GM12878 (cell line): ENCODE results near the gene INSL3. TPM values are rescaled to one million over a fixed set of nuclear protein-coding genes. Genes with fewer than 3 reads are reported as not detected.

Experiments used
- ATAC-seq: fragments of 200-7000 bp; cut with Tn5 transposase; 3 replicates; pipeline ENCODE4 v1.9.1; 2020; ENCODE audit warnings: mild to moderate bottlenecking, moderate library complexity
- BruUV-seq: library from RNA; stranded (reverse); fragments of 400-500 nt; replicated peaks from 2 replicates; lab custom pipeline; 2021; lab: Mats Ljungman, UMichigan
- CTCF ChIA-PET: fragments of 300-600 bp; sonication (Branson Sonifier 250); formaldehyde crosslinking; extraction: SDS; loops from one replicate; lab custom pipeline; 2021; ENCODE audit warnings: inconsistent platforms; lab: Yijun Ruan, JAX
- POLR2A ChIA-PET: fragments of 350-600 bp; formaldehyde crosslinking; extraction: SDS; loops from one replicate; lab custom pipeline; 2021; ENCODE audit warnings: inconsistent platforms; lab: Charles Lee
- RAD21 ChIA-PET: fragments of 300-600 bp; sonication (Branson Sonifier 250); formaldehyde crosslinking; loops from one replicate; lab custom pipeline; 2023; ENCODE audit warnings: antibody characterized with exemption; ENCODE audit not compliant: unreplicated experiment; lab: Charles Lee
- SMC1A ChIA-PET: fragments of 300-600 bp; sonication (Branson Sonifier 250); formaldehyde crosslinking; loops from one replicate; lab custom pipeline; 2023; ENCODE audit not compliant: unreplicated experiment, uncharacterized antibody; lab: Charles Lee
- DNase-seq: peaks from one replicate; pipeline ENCODE4 v3.0.0-alpha.2; 2011; ENCODE audit warnings: low read depth, low spot score
- FAIRE-seq: peaks from 3 replicates; lab custom pipeline; 2011; peaks lifted over from hg19 to GRCh38; lab: Jason Lieb, UNC
- H2AFZ ChIP-seq: 2 replicates; pipeline ENCODE4 v1.6.0; 2011; ENCODE audit warnings: low read depth, low read length, control low read depth; ENCODE audit not compliant: control insufficient read depth
- H3K27ac ChIP-seq: 2 replicates; pipeline ENCODE4 v1.5.1; 2011; ENCODE audit warnings: control low read depth; ENCODE audit not compliant: control insufficient read depth, insufficient read depth
- H3K27me3 ChIP-seq, 2 experiments: replicated peaks in 1 of 2; 2 replicates each; pipeline versions ENCODE4 v1.6.0 to v1.6.1; 2011; ENCODE audit warnings: low read length in 1 of 2; ENCODE audit not compliant: control insufficient read depth in 2 of 2, insufficient read depth in 2 of 2
- H3K36me3 ChIP-seq, 2 experiments: 2 replicates each; pipeline ENCODE4 v1.5.1; 2011; ENCODE audit warnings: low read length in 1 of 2; ENCODE audit not compliant: control insufficient read depth in 2 of 2, insufficient read depth in 2 of 2
- H3K4me1 ChIP-seq: 2 replicates; pipeline ENCODE4 v1.6.1; 2011; ENCODE audit warnings: mild to moderate bottlenecking, low read length, moderate library complexity, mixed read lengths; ENCODE audit not compliant: control insufficient read depth, insufficient read depth
- H3K4me2 ChIP-seq: 2 replicates; pipeline ENCODE4 v1.6.0; 2011; ENCODE audit warnings: control low read depth; ENCODE audit not compliant: control insufficient read depth, insufficient read depth
- H3K4me3 ChIP-seq: fragments of 200-600 bp; sonication (generic); 2 replicates; pipeline ENCODE4 v1.5.1; 2016
- H3K79me2 ChIP-seq: 2 replicates; pipeline ENCODE4 v1.6.0; 2011; ENCODE audit warnings: low read length; ENCODE audit not compliant: control insufficient read depth, insufficient read depth
- H3K9ac ChIP-seq: 2 replicates; pipeline ENCODE4 v1.8.0; 2011; ENCODE audit warnings: low read length, control low read depth, mixed read lengths; ENCODE audit not compliant: control insufficient read depth, insufficient read depth
- H3K9me3 ChIP-seq: replicated peaks from 3 replicates; pipeline ENCODE4 v1.5.1; 2011; ENCODE audit warnings: mild to moderate bottlenecking, low read length; ENCODE audit not compliant: control insufficient read depth, insufficient read depth
- H4K20me1 ChIP-seq: 2 replicates; pipeline ENCODE4 v1.6.0; 2011; ENCODE audit not compliant: control insufficient read depth, insufficient read depth
- BCL3 ChIP-seq: IDR thresholded peaks from 2 replicates; pipeline ENCODE4 v1.6.1; 2011; ENCODE audit warnings: borderline replicate concordance, low read depth, mild to moderate bottlenecking, moderate library complexity, low read length; ENCODE audit not compliant: insufficient read depth, poor library complexity, severe bottlenecking
- CREB1 ChIP-seq: IDR thresholded peaks from 2 replicates; pipeline ENCODE4 v1.6.1; 2012; ENCODE audit warnings: low read depth, mild to moderate bottlenecking, inconsistent platforms
- FOXM1 ChIP-seq: IDR thresholded peaks from 2 replicates; pipeline ENCODE4 v1.6.1; 2012; ENCODE audit warnings: low read depth, mild to moderate bottlenecking, inconsistent platforms, low read length, moderate library complexity
- MTA3 ChIP-seq: IDR thresholded peaks from 2 replicates; pipeline ENCODE4 v1.6.1; 2012; ENCODE audit warnings: low read length, inconsistent platforms, borderline replicate concordance
- PML ChIP-seq: IDR thresholded peaks from 2 replicates; pipeline ENCODE4 v1.6.1; 2012; ENCODE audit warnings: low read length, inconsistent platforms
- POLR2A ChIP-seq: IDR thresholded peaks from 2 replicates; pipeline ENCODE4 v1.6.1; 2011; ENCODE audit warnings: low read depth, mild to moderate bottlenecking, low read length
- POLR2AphosphoS2 ChIP-seq: IDR thresholded peaks from 2 replicates; pipeline ENCODE4 v1.6.1; 2011; ENCODE audit warnings: low read depth, mild to moderate bottlenecking, low read length, improper control_type of control experiment, moderate library complexity
- POLR2AphosphoS5 ChIP-seq: IDR thresholded peaks from 2 replicates; pipeline ENCODE4 v1.6.1; 2011; ENCODE audit warnings: mild to moderate bottlenecking, low read length, inconsistent platforms
- SUZ12 ChIP-seq: fragments of 200-600 bp; sonication (generic); IDR thresholded peaks from one replicate; pipeline ENCODE4 v1.6.1; 2018; ENCODE audit warnings: antibody characterized with exemption, mild to moderate bottlenecking; ENCODE audit not compliant: unreplicated experiment
- ZBED1 ChIP-seq: IDR thresholded peaks from 2 replicates; pipeline ENCODE4 v1.6.1; 2016; ENCODE audit warnings: borderline replicate concordance
- ZNF24 ChIP-seq: fragments of 450-650 bp; IDR thresholded peaks from 2 replicates; pipeline ENCODE4 v1.6.1; 2017; ENCODE audit warnings: antibody characterized with exemption, mild to moderate bottlenecking
- WGBS: methylation state at CpG from one replicate; pipeline ENCODE4 v1.1.6; 2016; ENCODE audit warnings: low lambda C conversion rate; ENCODE audit not compliant: insufficient replicate concordance, insufficient coverage; ENCODE audit errors: missing lambda C conversion rate; 5-methylcytosine and 5-hydroxymethylcytosine counted together
- in situ Hi-C: fragments of 300-500 bp; cut with MboI; formaldehyde crosslinking; loops from 9 replicates; pipeline ENCODE4 v1.14.3; 2018; ENCODE audit warnings: mixed read lengths
- intact Hi-C: fragments of 100-400 bp; cut with micrococcal nuclease; formaldehyde crosslinking; loops from one replicate; pipeline ENCODE4 v1.14.2; 2022; ENCODE audit not compliant: unreplicated experiment
- polyA plus RNA-seq, 11 experiments: library from polyadenylated mRNA; depleted of rRNA in 4 of 11; unstranded in 6 of 11; stranded (reverse) in 5 of 11; fragments of >200 nt; fragmentation: Nextera tagmentation in 4 of 11; fragmentation: Illumina TruSeq in 1 of 11; extraction: Ambion mirVana in 4 of 11; extraction: Trizol in 1 of 11; gene quantifications; 1 replicate in 1 of 11; 2 replicates in 10 of 11; pipeline versions ENCODE4 v1.2.1 to v1.2.3, GENCODE V29; 2011 to 2016; ENCODE audit warnings: inconsistent platforms in 2 of 11, missing spikeins in 2 of 11, low read depth in 1 of 11
- total RNA-seq, 4 experiments: library from RNA; depleted of rRNA in 3 of 4; stranded (reverse); fragments of >200 nt in 3 of 4; fragmentation: Illumina TruSeq in 1 of 4; extraction: Trizol in 1 of 4; gene quantifications; 2 replicates each; pipeline versions ENCODE4 v1.2.1 to v1.2.3, GENCODE V29; 2013 to 2021
- TF ChIP-seq, protein P1 (sequence below): fragments of 450-650 bp; IDR thresholded peaks from 2 replicates; pipeline ENCODE4 v1.6.1; 2017; ENCODE audit warnings: mild to moderate bottlenecking, moderate library complexity

INSL3 gene
- total and polyA plus RNA-seq, 10 of the 15 experiments (the other 5 are each of a cell fraction or from before 2014, with no cell fraction given) = 0.27 to 1.9 (median 0.70) TPM

- Histone ChIP-seq H3K36me3 (peaks cover 21 to 30% of the 10 kb centered on the region in 2 experiments), H2AFZ (no peak overlapping the region), H3K9me3 (no peaks in the 10 kb centered on the region), H3K27ac (no peak overlapping the region), H3K27me3 (no peaks in the 10 kb centered on the region), H4K20me1 (peaks cover 15% of the 10 kb centered on the region), H3K4me3 (no peak overlapping the region), H3K79me2 (peaks cover 20% of the 10 kb centered on the region), H3K9ac (no peak overlapping the region), H3K4me2 (no peak overlapping the region), H3K4me1 (peaks cover 12% of the 10 kb centered on the region)
- BruUV-seq = no TSS peak
- whole genome bisulfite sequencing = 34% methylated on average over 13 of the region's 13 CpGs
- peak; percentile 29 for ATAC-seq
- DNase-seq = no peak
- ChIA-PET RAD21 (interaction anchor here (1.4 to 2.3 kb wide), 2 partner anchors 64 to 67 kb away, joined by 3 to 10 read pairs; partner anchors contain the start of gene CCDC124), SMC1A (interaction anchor here (0.6 to 1.2 kb wide), 2 partner anchors 64 to 67 kb away, joined by 3 to 4 read pairs; partner anchors contain the start of gene CCDC124), CTCF (interaction anchor here (3.2 kb wide), 1 partner anchor 67 kb away, joined by 11 read pairs; the partner anchor contains the start of gene CCDC124), POLR2A (interaction anchor here (1.9 kb wide), 1 partner anchor 67 kb away, joined by 6 read pairs; the partner anchor contains the start of gene CCDC124)
- FAIRE-seq = no peak
- TF ChIP-seq SUZ12 = no peak
- peak; percentile 36; the same call in 1 of the 2 replicates for TF ChIP-seq POLR2AphosphoS2
- TF ChIP-seq FOXM1 = 0 out of 2 replicates have a peak, but pooled peaks have one; percentile 17
- TF ChIP-seq MTA3 = peak; percentile 55; the same call in 1 of the 2 replicates
- TF ChIP-seq ZBED1 = peak; percentile 50; the same call in 1 of the 2 replicates
- TF ChIP-seq, protein P1, sequence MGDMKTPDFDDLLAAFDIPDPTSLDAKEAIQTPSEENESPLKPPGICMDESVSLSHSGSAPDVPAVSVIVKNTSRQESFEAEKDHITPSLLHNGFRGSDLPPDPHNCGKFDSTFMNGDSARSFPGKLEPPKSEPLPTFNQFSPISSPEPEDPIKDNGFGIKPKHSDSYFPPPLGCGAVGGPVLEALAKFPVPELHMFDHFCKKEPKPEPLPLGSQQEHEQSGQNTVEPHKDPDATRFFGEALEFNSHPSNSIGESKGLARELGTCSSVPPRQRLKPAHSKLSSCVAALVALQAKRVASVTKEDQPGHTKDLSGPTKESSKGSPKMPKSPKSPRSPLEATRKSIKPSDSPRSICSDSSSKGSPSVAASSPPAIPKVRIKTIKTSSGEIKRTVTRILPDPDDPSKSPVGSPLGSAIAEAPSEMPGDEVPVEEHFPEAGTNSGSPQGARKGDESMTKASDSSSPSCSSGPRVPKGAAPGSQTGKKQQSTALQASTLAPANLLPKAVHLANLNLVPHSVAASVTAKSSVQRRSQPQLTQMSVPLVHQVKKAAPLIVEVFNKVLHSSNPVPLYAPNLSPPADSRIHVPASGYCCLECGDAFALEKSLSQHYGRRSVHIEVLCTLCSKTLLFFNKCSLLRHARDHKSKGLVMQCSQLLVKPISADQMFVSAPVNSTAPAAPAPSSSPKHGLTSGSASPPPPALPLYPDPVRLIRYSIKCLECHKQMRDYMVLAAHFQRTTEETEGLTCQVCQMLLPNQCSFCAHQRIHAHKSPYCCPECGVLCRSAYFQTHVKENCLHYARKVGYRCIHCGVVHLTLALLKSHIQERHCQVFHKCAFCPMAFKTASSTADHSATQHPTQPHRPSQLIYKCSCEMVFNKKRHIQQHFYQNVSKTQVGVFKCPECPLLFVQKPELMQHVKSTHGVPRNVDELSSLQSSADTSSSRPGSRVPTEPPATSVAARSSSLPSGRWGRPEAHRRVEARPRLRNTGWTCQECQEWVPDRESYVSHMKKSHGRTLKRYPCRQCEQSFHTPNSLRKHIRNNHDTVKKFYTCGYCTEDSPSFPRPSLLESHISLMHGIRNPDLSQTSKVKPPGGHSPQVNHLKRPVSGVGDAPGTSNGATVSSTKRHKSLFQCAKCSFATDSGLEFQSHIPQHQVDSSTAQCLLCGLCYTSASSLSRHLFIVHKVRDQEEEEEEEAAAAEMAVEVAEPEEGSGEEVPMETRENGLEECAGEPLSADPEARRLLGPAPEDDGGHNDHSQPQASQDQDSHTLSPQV = no peak
- TF ChIP-seq BCL3 = peak; percentile 42
- peak; percentile 74; the same call in 1 of the 2 replicates for TF ChIP-seq PML
- TF ChIP-seq POLR2A = peak; percentile 61
- TF ChIP-seq POLR2AphosphoS5 = peak; percentile 72
- TF ChIP-seq CREB1 = peak; percentile 3; the same call in 1 of the 2 replicates
- no peak for TF ChIP-seq ZNF24
- in situ Hi-C loops = loop anchor here (5.0 kb wide), 2 partner anchors 62 to 122 kb away; no protein-coding TSS in a partner anchor
- intact Hi-C loops = no loop called here
These were observed 44.3 kb upstream of the INSL3 start for GRCh38 chr19:17865364-17866311.
